HG03439 (cell line): ENCODE results near the gene IL1RN.

Source experiments
- ATAC-seq: cut with Tn5 transposase; IDR thresholded peaks from one replicate; pipeline ENCODE4 v1.9.1; 2021; ENCODE audit warnings: mild to moderate bottlenecking, moderate library complexity; ENCODE audit not compliant: unreplicated experiment

The IL1RN gene

GRCh38 chr2:113102133-113102532, 25.3 kb upstream of the IL1RN start:
- ATAC-seq = no peak

GRCh38 chr2:113103277-113103676, 24.1 kb upstream of the IL1RN start:
- no peak for ATAC-seq

GRCh38 chr2:113104054-113104611, 23.3 kb upstream of the IL1RN start:
- ATAC-seq = no peak

- no peak for ATAC-seq
These were observed 22.2 kb upstream of the IL1RN start for GRCh38 chr2:113105047-113105785.

- ATAC-seq = no peak
These were observed 16.3 kb upstream of the IL1RN start for GRCh38 chr2:113111121-113111520.

- ATAC-seq = no peak
These were observed 15.5 kb upstream of the IL1RN start for GRCh38 chr2:113111823-113112287.

- ATAC-seq = no peak
These were observed 15.0 kb upstream of the IL1RN start for GRCh38 chr2:113112441-113112840.

GRCh38 chr2:113112871-113113270, 14.5 kb upstream of the IL1RN start:
- no peak for ATAC-seq

GRCh38 chr2:113113807-113114206, 13.6 kb upstream of the IL1RN start:
- no peak for ATAC-seq

GRCh38 chr2:113114224-113114945, 13.0 kb upstream of the IL1RN start:
- ATAC-seq = no peak

GRCh38 chr2:113114996-113115395, 12.4 kb upstream of the IL1RN start:
- no peak for ATAC-seq

GRCh38 chr2:113116100-113116958, 11.1 kb upstream of the IL1RN start:
- ATAC-seq = no peak

GRCh38 chr2:113117541-113118262, 9.7 kb upstream of the IL1RN start:
- no peak for ATAC-seq

GRCh38 chr2:113118263-113118657, 9.1 kb upstream of the IL1RN start:
- no peak for ATAC-seq

- ATAC-seq = no peak
These were observed 8.3 kb upstream of the IL1RN start for GRCh38 chr2:113119111-113119510.

- ATAC-seq = no peak
These were observed 6.5 kb upstream of the IL1RN start for GRCh38 chr2:113120861-113121260.

- ATAC-seq = no peak
These were observed 5.0 kb upstream of the IL1RN start for GRCh38 chr2:113122364-113122763.

GRCh38 chr2:113123726-113124125, 3.7 kb upstream of the IL1RN start:
- ATAC-seq = no peak

- ATAC-seq = no peak
These were observed 3.0 kb upstream of the IL1RN start for GRCh38 chr2:113124181-113124961.
